Omental fat pad (tissue), 4 donors: ENCODE results near the gene TRPM3. TPM values are rescaled to one million over a fixed set of nuclear protein-coding genes. Genes with fewer than 3 reads are reported as not detected.

Experiments
- ATAC-seq: fragments of 150-250 bp; one replicate; pipeline ENCODE4 v1.9.1; 2016; ENCODE audit warnings: mild to moderate bottlenecking, moderate library complexity; ENCODE audit not compliant: low FRiP score
- DNase-seq: peaks from one replicate; pipeline ENCODE4 v3.0.0-alpha.2; 2019; ENCODE audit warnings: low spot score
- CTCF ChIP-seq, 3 donors: fragments of 450-650 bp; IDR thresholded peaks; one replicate each; pipeline ENCODE4 v1.5.1; 2016 to 2017; ENCODE audit warnings: antibody characterized with exemption in 3 of 3, mild to moderate bottlenecking in 3 of 3, moderate library complexity in 2 of 3
- total RNA-seq, 4 donors: library from RNA; depleted of rRNA; stranded (reverse); fragments of >200 nt; gene quantifications; one replicate each; pipeline ENCODE4 v1.1.0, GENCODE V29; 2016

The TRPM3 gene
- total RNA-seq, 4 donors from 2014 or later, result 0.60 to 9.3 (median 1.5) TPM

GRCh38 chr9:70559102-70559501 lies 562.3 kb downstream of the TRPM3 start:
- ATAC-seq (no peak), DNase-seq (no peak)
- TF ChIP-seq CTCF (IDR thresholded peaks at IDR 0.05), result no peak

- no peak for DNase-seq
- no peak for TF ChIP-seq CTCF (IDR thresholded peaks at IDR 0.05)
- ATAC-seq, result no peak
These were observed 563.6 kb downstream of the TRPM3 start for GRCh38 chr9:70557661-70558369.

- DNase-seq (no peak), ATAC-seq (no peak)
- TF ChIP-seq CTCF (IDR thresholded peaks at IDR 0.05), result no peak
These were observed 564.6 kb downstream of the TRPM3 start for GRCh38 chr9:70556771-70557170.

- no peak for TF ChIP-seq CTCF (IDR thresholded peaks at IDR 0.05)
- ATAC-seq, result no peak
- DNase-seq, result no peak
These were observed 566.5 kb downstream of the TRPM3 start for GRCh38 chr9:70554881-70555280.

GRCh38 chr9:70553707-70554673 lies 567.4 kb downstream of the TRPM3 start:
- DNase-seq (no peak), ATAC-seq (peak; percentile 89)
- no peak for TF ChIP-seq CTCF (IDR thresholded peaks at IDR 0.05)

- DNase-seq, result no peak
- ATAC-seq, result no peak
- TF ChIP-seq CTCF (IDR thresholded peaks at IDR 0.05), result no peak
These were observed 568.9 kb downstream of the TRPM3 start for GRCh38 chr9:70552561-70552960.
